Sigmoid colon (tissue), 4 donors: Measurements from ENCODE around the gene CLEC16A.

Experiments used
- POLR2A ChIP-seq, 2 donors: fragments of 450-650 bp; IDR thresholded peaks; one replicate each; pipeline ENCODE4 v1.6.1; 2016; ENCODE audit warnings: antibody characterized with exemption in 2 of 2, mild to moderate bottlenecking in 2 of 2, moderate library complexity in 2 of 2
- POLR2AphosphoS5 ChIP-seq, 4 donors: sonication (generic); formaldehyde crosslinking; IDR thresholded peaks; one replicate each; pipeline ENCODE4 v1.6.1; 2017; ENCODE audit warnings: antibody characterized with exemption in 4 of 4
- TF ChIP-seq, protein P1 (sequence below), 4 experiments: fragments of 450-650 bp in 3 of 4; fragments of 200-600 bp in 1 of 4; IDR thresholded peaks; one replicate each; pipeline ENCODE4 v1.5.1; 2016 to 2019; ENCODE audit warnings: antibody characterized with exemption in 4 of 4, mild to moderate bottlenecking in 3 of 4, moderate library complexity in 2 of 4

DNA sequence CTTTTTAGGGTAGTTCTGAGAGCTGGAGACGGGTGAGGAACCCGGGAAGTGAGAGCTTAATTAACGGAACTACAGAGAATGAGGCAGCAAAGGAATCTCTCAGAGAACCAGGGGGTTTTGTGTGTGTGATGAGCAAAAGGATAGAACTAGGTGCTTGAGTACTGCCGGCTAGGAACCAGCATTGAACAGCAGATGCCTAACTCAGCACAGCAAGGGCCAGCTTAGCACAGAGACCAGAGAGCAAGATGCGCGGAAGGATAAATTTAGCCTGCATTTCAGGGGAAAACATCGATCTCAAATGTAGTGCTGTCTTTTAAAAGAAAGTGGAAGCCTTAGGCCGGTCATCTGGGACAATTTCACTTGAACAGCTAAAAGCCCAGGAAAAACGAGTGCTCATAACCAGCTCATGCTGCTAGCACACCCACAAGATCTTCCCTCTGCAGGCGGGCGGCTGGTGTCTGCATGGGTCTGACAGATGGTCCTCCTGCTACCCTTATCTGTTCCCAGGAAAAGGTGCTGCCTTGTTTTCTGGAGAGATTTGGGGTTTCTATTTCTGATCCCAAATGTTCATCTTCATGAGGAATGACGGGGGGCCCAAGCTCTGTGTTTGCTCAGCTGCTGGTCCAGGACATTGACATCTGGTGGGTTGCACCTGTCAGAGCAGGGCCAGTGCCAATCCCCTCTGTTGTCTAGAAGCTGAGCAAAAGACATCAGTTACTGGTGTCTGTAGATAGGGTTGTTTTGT, 207.7 kb downstream of the CLEC16A start:
- TF ChIP-seq, protein P1, sequence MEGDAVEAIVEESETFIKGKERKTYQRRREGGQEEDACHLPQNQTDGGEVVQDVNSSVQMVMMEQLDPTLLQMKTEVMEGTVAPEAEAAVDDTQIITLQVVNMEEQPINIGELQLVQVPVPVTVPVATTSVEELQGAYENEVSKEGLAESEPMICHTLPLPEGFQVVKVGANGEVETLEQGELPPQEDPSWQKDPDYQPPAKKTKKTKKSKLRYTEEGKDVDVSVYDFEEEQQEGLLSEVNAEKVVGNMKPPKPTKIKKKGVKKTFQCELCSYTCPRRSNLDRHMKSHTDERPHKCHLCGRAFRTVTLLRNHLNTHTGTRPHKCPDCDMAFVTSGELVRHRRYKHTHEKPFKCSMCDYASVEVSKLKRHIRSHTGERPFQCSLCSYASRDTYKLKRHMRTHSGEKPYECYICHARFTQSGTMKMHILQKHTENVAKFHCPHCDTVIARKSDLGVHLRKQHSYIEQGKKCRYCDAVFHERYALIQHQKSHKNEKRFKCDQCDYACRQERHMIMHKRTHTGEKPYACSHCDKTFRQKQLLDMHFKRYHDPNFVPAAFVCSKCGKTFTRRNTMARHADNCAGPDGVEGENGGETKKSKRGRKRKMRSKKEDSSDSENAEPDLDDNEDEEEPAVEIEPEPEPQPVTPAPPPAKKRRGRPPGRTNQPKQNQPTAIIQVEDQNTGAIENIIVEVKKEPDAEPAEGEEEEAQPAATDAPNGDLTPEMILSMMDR (IDR thresholded peaks at IDR 0.05), result no peak
- TF ChIP-seq POLR2A (IDR thresholded peaks at IDR 0.05) (no peak), POLR2AphosphoS5 (IDR thresholded peaks at IDR 0.05) (no peak)
